Measurements from ENCODE around the gene MALT1.
A peak's percentile ranks its signal among the peaks of the same experiment; 100 is the strongest.

Gene MALT1

GRCh38 chr18:58682429-58683069 lies 11.3 kb downstream of the MALT1 start:
- Histone ChIP-seq H2BK120ac (ENCODE audit: low read depth, low read length) (no peak overlapping the region), H3K4me2 (ENCODE audit: low read length) (no peak overlapping the region), H3K56ac (ENCODE audit: low read length) (no peak overlapping the region), H3K79me1 (ENCODE audit: low read length) (peaks cover 6% of the 10 kb centered on the region), H3K36me3 (ENCODE audit: control insufficient read depth, insufficient read depth, low read length) (peaks cover 2% of the 10 kb centered on the region), H3K27ac (ENCODE audit: low read depth, low read length) (no peak overlapping the region), H3K27me3 (ENCODE audit: insufficient read depth, low read length, poor library complexity) (no peaks in the 10 kb centered on the region), H2BK15ac (replicated peaks; ENCODE audit: low read depth) (no peak overlapping the region), H3K9ac (ENCODE audit: low read length) (no peak overlapping the region), H3K18ac (ENCODE audit: low read length) (peak overlapping the region; percentile 51), H2BK5ac (ENCODE audit: low read length) (no peak overlapping the region), H3K23ac (ENCODE audit: low read length) (no peak overlapping the region), H3K4me3 (ENCODE audit: low read length) (no peak overlapping the region), H3K4ac (ENCODE audit: low read depth, low read length) (no peak overlapping the region), H3K4me1 (ENCODE audit: control insufficient read depth, low read depth, low read length) (no peaks in the 10 kb centered on the region), H3K79me2 (ENCODE audit: control insufficient read depth, insufficient read depth, low read length) (peaks cover 7% of the 10 kb centered on the region), H4K8ac (ENCODE audit: low read depth, low read length) (no peak overlapping the region), H2AK5ac (ENCODE audit: low read length) (no peak overlapping the region), H4K5ac (ENCODE audit: low read length) (no peak overlapping the region)
- no CpG with 5 or more reads among the region's 5 CpGs for WGBS (ENCODE audit: extremely low coverage, insufficient coverage, low lambda C conversion rate)
- peak; percentile 38 for DNase-seq

- Histone ChIP-seq H2BK5ac (ENCODE audit: low read length) (no peak overlapping the region), H3K18ac (ENCODE audit: low read length) (no peak overlapping the region), H4K8ac (ENCODE audit: low read depth, low read length) (no peak overlapping the region), H3K27ac (ENCODE audit: low read depth, low read length) (no peak overlapping the region), H4K5ac (ENCODE audit: low read length) (no peak overlapping the region), H2BK120ac (ENCODE audit: low read depth, low read length) (no peak overlapping the region), H3K79me1 (ENCODE audit: low read length) (peaks cover 13% of the 10 kb centered on the region), H3K9ac (ENCODE audit: low read length) (no peak overlapping the region), H3K36me3 (ENCODE audit: control insufficient read depth, insufficient read depth, low read length) (no peaks in the 10 kb centered on the region), H3K56ac (ENCODE audit: low read length) (no peak overlapping the region), H3K4me1 (ENCODE audit: control insufficient read depth, low read depth, low read length) (no peaks in the 10 kb centered on the region), H2BK15ac (replicated peaks; ENCODE audit: low read depth) (no peak overlapping the region), H3K79me2 (ENCODE audit: control insufficient read depth, insufficient read depth, low read length) (peaks cover 3% of the 10 kb centered on the region), H3K4me3 (ENCODE audit: low read length) (no peak overlapping the region), H3K4ac (ENCODE audit: low read depth, low read length) (no peak overlapping the region), H3K23ac (ENCODE audit: low read length) (no peak overlapping the region), H2AK5ac (ENCODE audit: low read length) (no peak overlapping the region), H3K27me3 (ENCODE audit: insufficient read depth, low read length, poor library complexity) (no peaks in the 10 kb centered on the region), H3K4me2 (ENCODE audit: low read length) (no peak overlapping the region)
- no peak for DNase-seq
- WGBS (ENCODE audit: extremely low coverage, insufficient coverage, low lambda C conversion rate), result no CpG with 5 or more reads among the region's 6 CpGs
Measured at GRCh38 chr18:58687871-58688308, 16.6 kb downstream of the MALT1 start.

GRCh38 chr18:58690259-58690658 lies 19.0 kb downstream of the MALT1 start:
- Histone ChIP-seq H2BK120ac (ENCODE audit: low read depth, low read length) (no peak overlapping the region), H3K23ac (ENCODE audit: low read length) (no peak overlapping the region), H3K4me1 (ENCODE audit: control insufficient read depth, low read depth, low read length) (no peaks in the 10 kb centered on the region), H2BK15ac (replicated peaks; ENCODE audit: low read depth) (no peak overlapping the region), H3K4me3 (ENCODE audit: low read length) (no peak overlapping the region), H2AK5ac (ENCODE audit: low read length) (no peak overlapping the region), H3K18ac (ENCODE audit: low read length) (no peak overlapping the region), H3K79me1 (ENCODE audit: low read length) (peaks cover 15% of the 10 kb centered on the region), H3K4ac (ENCODE audit: low read depth, low read length) (no peak overlapping the region), H4K5ac (ENCODE audit: low read length) (no peak overlapping the region), H3K36me3 (ENCODE audit: control insufficient read depth, insufficient read depth, low read length) (no peaks in the 10 kb centered on the region), H3K79me2 (ENCODE audit: control insufficient read depth, insufficient read depth, low read length) (peaks cover 3% of the 10 kb centered on the region), H3K56ac (ENCODE audit: low read length) (no peak overlapping the region), H3K27me3 (ENCODE audit: insufficient read depth, low read length, poor library complexity) (no peaks in the 10 kb centered on the region), H3K9ac (ENCODE audit: low read length) (no peak overlapping the region), H4K8ac (ENCODE audit: low read depth, low read length) (no peak overlapping the region), H3K27ac (ENCODE audit: low read depth, low read length) (no peak overlapping the region), H3K4me2 (ENCODE audit: low read length) (no peak overlapping the region), H2BK5ac (ENCODE audit: low read length) (no peak overlapping the region)
- DNase-seq, result no peak
- WGBS (ENCODE audit: extremely low coverage, insufficient coverage, low lambda C conversion rate), result no CpG with 5 or more reads among the region's 12 CpGs

GRCh38 chr18:58691256-58691655 lies 20.0 kb downstream of the MALT1 start:
- no peak for DNase-seq
- Histone ChIP-seq H4K8ac (ENCODE audit: low read depth, low read length) (no peak overlapping the region), H2BK5ac (ENCODE audit: low read length) (no peak overlapping the region), H3K27me3 (ENCODE audit: insufficient read depth, low read length, poor library complexity) (no peaks in the 10 kb centered on the region), H3K79me2 (ENCODE audit: control insufficient read depth, insufficient read depth, low read length) (peaks cover 5% of the 10 kb centered on the region), H3K36me3 (ENCODE audit: control insufficient read depth, insufficient read depth, low read length) (no peaks in the 10 kb centered on the region), H3K9ac (ENCODE audit: low read length) (no peak overlapping the region), H3K27ac (ENCODE audit: low read depth, low read length) (no peak overlapping the region), H3K4me3 (ENCODE audit: low read length) (no peak overlapping the region), H3K4ac (ENCODE audit: low read depth, low read length) (no peak overlapping the region), H3K4me1 (ENCODE audit: control insufficient read depth, low read depth, low read length) (peaks cover 4% of the 10 kb centered on the region), H2BK120ac (ENCODE audit: low read depth, low read length) (no peak overlapping the region), H3K23ac (ENCODE audit: low read length) (no peak overlapping the region), H3K79me1 (ENCODE audit: low read length) (peaks cover 18% of the 10 kb centered on the region), H4K5ac (ENCODE audit: low read length) (no peak overlapping the region), H2AK5ac (ENCODE audit: low read length) (no peak overlapping the region), H3K56ac (ENCODE audit: low read length) (no peak overlapping the region), H3K4me2 (ENCODE audit: low read length) (no peak overlapping the region), H2BK15ac (replicated peaks; ENCODE audit: low read depth) (no peak overlapping the region), H3K18ac (ENCODE audit: low read length) (no peak overlapping the region)
- WGBS (ENCODE audit: extremely low coverage, insufficient coverage, low lambda C conversion rate), result no CpG with 5 or more reads among the region's 8 CpGs

GRCh38 chr18:58692422-58693185 lies 21.3 kb downstream of the MALT1 start:
- Histone ChIP-seq H3K27me3 (ENCODE audit: insufficient read depth, low read length, poor library complexity) (no peaks in the 10 kb centered on the region), H3K56ac (ENCODE audit: low read length) (no peak overlapping the region), H3K4me1 (ENCODE audit: control insufficient read depth, low read depth, low read length) (peaks cover 4% of the 10 kb centered on the region), H3K23ac (ENCODE audit: low read length) (no peak overlapping the region), H2BK120ac (ENCODE audit: low read depth, low read length) (no peak overlapping the region), H3K9ac (ENCODE audit: low read length) (no peak overlapping the region), H3K4ac (ENCODE audit: low read depth, low read length) (no peak overlapping the region), H2BK15ac (replicated peaks; ENCODE audit: low read depth) (no peak overlapping the region), H3K79me1 (ENCODE audit: low read length) (peaks cover 15% of the 10 kb centered on the region), H3K4me3 (ENCODE audit: low read length) (no peak overlapping the region), H3K27ac (ENCODE audit: low read depth, low read length) (no peak overlapping the region), H4K5ac (ENCODE audit: low read length) (no peak overlapping the region), H3K18ac (ENCODE audit: low read length) (peak overlapping the region; percentile 21), H2AK5ac (ENCODE audit: low read length) (no peak overlapping the region), H3K4me2 (ENCODE audit: low read length) (no peak overlapping the region), H3K36me3 (ENCODE audit: control insufficient read depth, insufficient read depth, low read length) (no peaks in the 10 kb centered on the region), H4K8ac (ENCODE audit: low read depth, low read length) (no peak overlapping the region), H3K79me2 (ENCODE audit: control insufficient read depth, insufficient read depth, low read length) (peaks cover 2% of the 10 kb centered on the region), H2BK5ac (ENCODE audit: low read length) (no peak overlapping the region)
- DNase-seq, result no peak
- WGBS (ENCODE audit: extremely low coverage, insufficient coverage, low lambda C conversion rate), result no CpG with 5 or more reads among the region's 6 CpGs
